SK-N-SH (cell line): ENCODE data around the gene GLIPR1L2. TPM values are rescaled to one million over a fixed set of nuclear protein-coding genes. Genes with fewer than 3 reads are reported as not detected.

ENCODE experiments used
- CTCF ChIA-PET: fragments of 300-600, 350-600 bp; formaldehyde crosslinking; extraction: SDS; loops from one replicate; lab custom pipeline; 2021; lab: Yijun Ruan, JAX
- POLR2A ChIA-PET: fragments of 350-600 bp; sonication (Branson Sonifier 250); formaldehyde crosslinking; extraction: SDS; loops from one replicate; lab custom pipeline; 2020; ENCODE audit warnings: antibody characterized with exemption, inconsistent platforms; lab: Yijun Ruan, JAX
- DNase-seq: peaks from one replicate; pipeline ENCODE4 v3.0.0; 2012
- H2AFZ ChIP-seq: fragments of 200-600 bp; sonication (generic); 2 replicates; pipeline ENCODE4 v1.8.1; 2016; ENCODE audit warnings: antibody characterized with exemption, mild to moderate bottlenecking, low read depth
- H3F3A ChIP-seq: fragments of 200-600 bp; sonication (generic); replicated peaks from 2 replicates; pipeline ENCODE3; 2016; ENCODE audit warnings: antibody characterized with exemption, mild to moderate bottlenecking; ENCODE audit not compliant: insufficient read depth
- H3K27ac ChIP-seq, 2 experiments: fragments of 200-500 bp in 1 of 2; fragments of 200-600 bp in 1 of 2; sonication (Bioruptor generic) in 1 of 2; sonication (generic), shearing (Covaris generic) in 1 of 2; 2 replicates each; pipeline versions ENCODE4 v1.5.1 to v1.6.1; 2014 to 2016; ENCODE audit warnings: low read depth in 2 of 2, inconsistent platforms in 1 of 2, low read length in 1 of 2, mild to moderate bottlenecking in 1 of 2, mixed read lengths in 1 of 2
- H3K27me3 ChIP-seq: fragments of 200-600 bp; sonication (generic), shearing (Covaris generic); 2 replicates; pipeline ENCODE4 v1.6.1; 2016; ENCODE audit warnings: mixed run types; ENCODE audit not compliant: insufficient read depth
- H3K36me3 ChIP-seq, 2 experiments: fragments of 200-500 bp in 1 of 2; fragments of 200-600 bp in 1 of 2; sonication (Bioruptor generic) in 1 of 2; sonication (generic) in 1 of 2; replicated peaks in 1 of 2; 2 replicates each; pipeline versions ENCODE3 to v1.5.1; 2014 to 2016; ENCODE audit warnings: low read length in 1 of 2, mild to moderate bottlenecking in 1 of 2; ENCODE audit not compliant: insufficient read depth in 2 of 2, control insufficient read depth in 1 of 2
- H3K4me1 ChIP-seq, 2 experiments: fragments of 200-500 bp in 1 of 2; fragments of 200-600 bp in 1 of 2; sonication (Bioruptor generic) in 1 of 2; sonication (generic), shearing (Covaris generic) in 1 of 2; 2 replicates each; pipeline versions ENCODE4 v1.5.1 to v1.6.1; 2014 to 2016; ENCODE audit warnings: low read depth in 1 of 2, low read length in 1 of 2, mixed run types in 1 of 2; ENCODE audit not compliant: insufficient read depth in 2 of 2, control insufficient read depth in 1 of 2
- H3K4me2 ChIP-seq: fragments of 200-600 bp; sonication (generic), shearing (Covaris generic); 2 replicates; pipeline ENCODE4 v1.6.1; 2017; ENCODE audit warnings: mixed run types
- H3K4me3 ChIP-seq, 2 experiments: fragments of 200-500 bp in 1 of 2; fragments of 200-600 bp in 1 of 2; sonication (Bioruptor generic) in 1 of 2; sonication (generic), shearing (Covaris generic) in 1 of 2; 2 replicates each; pipeline versions ENCODE4 v1.5.1 to v1.8.1; 2014 to 2016; ENCODE audit warnings: low read depth in 2 of 2, inconsistent platforms in 1 of 2, low read length in 1 of 2, mild to moderate bottlenecking in 1 of 2, mixed read lengths in 1 of 2, moderate library complexity in 1 of 2
- H3K79me2 ChIP-seq: fragments of 200-600 bp; sonication (generic); 2 replicates; pipeline ENCODE4 v1.8.1; 2017; ENCODE audit warnings: mild to moderate bottlenecking; ENCODE audit not compliant: insufficient read depth
- H3K9ac ChIP-seq: fragments of 200-600 bp; sonication (generic); 2 replicates; pipeline ENCODE4 v1.6.1; 2017; ENCODE audit warnings: mixed run types
- H3K9me2 ChIP-seq: fragments of 200-600 bp; sonication (generic); 2 replicates; pipeline ENCODE4 v1.6.1; 2017; ENCODE audit warnings: mixed run types
- H3K9me3 ChIP-seq: fragments of 200-600 bp; sonication (generic); 2 replicates; pipeline ENCODE4 v1.6.1; 2017; ENCODE audit warnings: mixed run types, mild to moderate bottlenecking, moderate library complexity
- H4K20me1 ChIP-seq: fragments of 200-600 bp; sonication (generic); 2 replicates; pipeline ENCODE4 v1.6.1; 2017; ENCODE audit warnings: mild to moderate bottlenecking, mixed run types; ENCODE audit not compliant: insufficient read depth
- CHD2 ChIP-seq: fragments of 150-350 bp; IDR thresholded peaks from 2 replicates; pipeline ENCODE4 v1.6.1; 2018; ENCODE audit warnings: low read length; ENCODE audit not compliant: partially characterized antibody
- EP300 ChIP-seq, 2 experiments: IDR thresholded peaks; 2 replicates each; pipeline versions ENCODE4 v1.4.0 to v1.6.1; 2012; ENCODE audit warnings: borderline replicate concordance in 1 of 2, low read depth in 1 of 2, low read length in 1 of 2
- EZH2phosphoT487 ChIP-seq: fragments of 200-600 bp; sonication (generic); IDR thresholded peaks from 2 replicates; pipeline ENCODE4 v1.6.1; 2017; ENCODE audit warnings: low read depth, mixed run types, mild to moderate bottlenecking, antibody characterized with exemption, moderate library complexity, borderline replicate concordance
- FOSL2 ChIP-seq: IDR thresholded peaks from 2 replicates; pipeline ENCODE4 v1.4.0; 2012; ENCODE audit warnings: low read depth, mild to moderate bottlenecking, moderate library complexity, borderline replicate concordance
- FOXJ3 ChIP-seq: sonication (generic); formaldehyde crosslinking; IDR thresholded peaks from 2 replicates; pipeline ENCODE4 v1.5.1; 2020; ENCODE audit warnings: mild to moderate bottlenecking, missing genetic modification reagents
- FOXM1 ChIP-seq: IDR thresholded peaks from 2 replicates; pipeline ENCODE4 v1.4.0; 2012; ENCODE audit warnings: low read depth, mild to moderate bottlenecking
- MEF2A ChIP-seq: IDR thresholded peaks from 2 replicates; pipeline ENCODE4 v1.4.0; 2012; ENCODE audit warnings: low read depth, borderline replicate concordance
- MXI1 ChIP-seq: IDR thresholded peaks from 2 replicates; pipeline ENCODE4 v1.6.1; 2012; ENCODE audit warnings: mild to moderate bottlenecking, low read depth, low read length, improper control_type of control experiment
- NFIC ChIP-seq: IDR thresholded peaks from 2 replicates; pipeline ENCODE4 v1.4.0; 2012; ENCODE audit warnings: borderline replicate concordance
- NRF1 ChIP-seq: IDR thresholded peaks from 2 replicates; pipeline ENCODE4 v1.6.1; 2012; ENCODE audit warnings: low read depth, mild to moderate bottlenecking, low read length
- RCOR1 ChIP-seq: fragments of 150-350 bp; IDR thresholded peaks from 2 replicates; pipeline ENCODE4 v1.6.1; 2017; ENCODE audit warnings: antibody characterized with exemption, low read length
- RXRA ChIP-seq: IDR thresholded peaks from 2 replicates; pipeline ENCODE4 v1.4.0; 2012; ENCODE audit warnings: low read depth, mild to moderate bottlenecking, borderline replicate concordance
- TCF12 ChIP-seq: IDR thresholded peaks from 2 replicates; pipeline ENCODE4 v1.4.0; 2012
- TEAD4 ChIP-seq: IDR thresholded peaks from 2 replicates; pipeline ENCODE4 v1.4.0; 2012; ENCODE audit warnings: mild to moderate bottlenecking, borderline replicate concordance; ENCODE audit not compliant: insufficient read depth
- ZBTB33 ChIP-seq: IDR thresholded peaks from 2 replicates; pipeline ENCODE4 v1.4.0; 2012; ENCODE audit warnings: low read depth, borderline replicate concordance
- WGBS: methylation state at CpG from one replicate; pipeline ENCODE4 v1.1.6; 2017; ENCODE audit warnings: low lambda C conversion rate; 5-methylcytosine and 5-hydroxymethylcytosine counted together
- polyA plus RNA-seq, 3 experiments: library from polyadenylated mRNA; depleted of rRNA; stranded (reverse); fragments of >200 nt; gene quantifications; 2 replicates each; pipeline ENCODE4 v1.2.3, GENCODE V29; 2012
- TF ChIP-seq, protein P1 (sequence below): IDR thresholded peaks from 2 replicates; pipeline ENCODE4 v1.6.1; 2012; ENCODE audit warnings: mild to moderate bottlenecking, low read depth, low read length, moderate library complexity
- TF ChIP-seq, protein P2 (sequence below): IDR thresholded peaks from 2 replicates; pipeline ENCODE4 v1.4.0; 2012; ENCODE audit warnings: low read depth
- TF ChIP-seq, protein P3 (sequence below): fragments of 150-350 bp; IDR thresholded peaks from 2 replicates; pipeline ENCODE4 v1.6.1; 2016; ENCODE audit warnings: mild to moderate bottlenecking, low read depth, low read length

Gene GLIPR1L2
- polyA plus RNA-seq, 1 of the 3 experiments (the other 2 are of a cell fraction) = 0.13 TPM

GRCh38 chr12:75389061-75389460, 1.8 kb upstream of the GLIPR1L2 start (continued):
- TF ChIP-seq RXRA (peak; percentile 42; the same call in 1 of the 2 replicates), RCOR1 (0 out of 2 replicates have a peak, but pooled peaks have one; percentile 14), FOSL2 (peak; percentile 97), FOXM1 (peak; percentile 76; the same call in 1 of the 2 replicates), NRF1 (no peak), NFIC (peak; percentile 60), MXI1 (no peak), ZBTB33 (peak; percentile 65; the same call in 1 of the 2 replicates), TCF12 (peak; percentile 100), TEAD4 (peak; percentile 86)
- TF ChIP-seq, protein P1, sequence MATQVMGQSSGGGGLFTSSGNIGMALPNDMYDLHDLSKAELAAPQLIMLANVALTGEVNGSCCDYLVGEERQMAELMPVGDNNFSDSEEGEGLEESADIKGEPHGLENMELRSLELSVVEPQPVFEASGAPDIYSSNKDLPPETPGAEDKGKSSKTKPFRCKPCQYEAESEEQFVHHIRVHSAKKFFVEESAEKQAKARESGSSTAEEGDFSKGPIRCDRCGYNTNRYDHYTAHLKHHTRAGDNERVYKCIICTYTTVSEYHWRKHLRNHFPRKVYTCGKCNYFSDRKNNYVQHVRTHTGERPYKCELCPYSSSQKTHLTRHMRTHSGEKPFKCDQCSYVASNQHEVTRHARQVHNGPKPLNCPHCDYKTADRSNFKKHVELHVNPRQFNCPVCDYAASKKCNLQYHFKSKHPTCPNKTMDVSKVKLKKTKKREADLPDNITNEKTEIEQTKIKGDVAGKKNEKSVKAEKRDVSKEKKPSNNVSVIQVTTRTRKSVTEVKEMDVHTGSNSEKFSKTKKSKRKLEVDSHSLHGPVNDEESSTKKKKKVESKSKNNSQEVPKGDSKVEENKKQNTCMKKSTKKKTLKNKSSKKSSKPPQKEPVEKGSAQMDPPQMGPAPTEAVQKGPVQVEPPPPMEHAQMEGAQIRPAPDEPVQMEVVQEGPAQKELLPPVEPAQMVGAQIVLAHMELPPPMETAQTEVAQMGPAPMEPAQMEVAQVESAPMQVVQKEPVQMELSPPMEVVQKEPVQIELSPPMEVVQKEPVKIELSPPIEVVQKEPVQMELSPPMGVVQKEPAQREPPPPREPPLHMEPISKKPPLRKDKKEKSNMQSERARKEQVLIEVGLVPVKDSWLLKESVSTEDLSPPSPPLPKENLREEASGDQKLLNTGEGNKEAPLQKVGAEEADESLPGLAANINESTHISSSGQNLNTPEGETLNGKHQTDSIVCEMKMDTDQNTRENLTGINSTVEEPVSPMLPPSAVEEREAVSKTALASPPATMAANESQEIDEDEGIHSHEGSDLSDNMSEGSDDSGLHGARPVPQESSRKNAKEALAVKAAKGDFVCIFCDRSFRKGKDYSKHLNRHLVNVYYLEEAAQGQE = no peak
- TF ChIP-seq, protein P2, sequence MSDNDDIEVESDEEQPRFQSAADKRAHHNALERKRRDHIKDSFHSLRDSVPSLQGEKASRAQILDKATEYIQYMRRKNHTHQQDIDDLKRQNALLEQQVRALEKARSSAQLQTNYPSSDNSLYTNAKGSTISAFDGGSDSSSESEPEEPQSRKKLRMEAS = no peak
- TF ChIP-seq, protein P3, sequence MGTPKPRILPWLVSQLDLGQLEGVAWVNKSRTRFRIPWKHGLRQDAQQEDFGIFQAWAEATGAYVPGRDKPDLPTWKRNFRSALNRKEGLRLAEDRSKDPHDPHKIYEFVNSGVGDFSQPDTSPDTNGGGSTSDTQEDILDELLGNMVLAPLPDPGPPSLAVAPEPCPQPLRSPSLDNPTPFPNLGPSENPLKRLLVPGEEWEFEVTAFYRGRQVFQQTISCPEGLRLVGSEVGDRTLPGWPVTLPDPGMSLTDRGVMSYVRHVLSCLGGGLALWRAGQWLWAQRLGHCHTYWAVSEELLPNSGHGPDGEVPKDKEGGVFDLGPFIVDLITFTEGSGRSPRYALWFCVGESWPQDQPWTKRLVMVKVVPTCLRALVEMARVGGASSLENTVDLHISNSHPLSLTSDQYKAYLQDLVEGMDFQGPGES = no peak

GRCh38 chr12:75389706-75390105, 1.2 kb upstream of the GLIPR1L2 start:
- H3K4me3 ChIP-seq = peak overlapping the region; percentile 56 to 72
- DNase-seq = no peak
- WGBS = 3% methylated on average over 1 of the region's 1 CpG
- H3K27ac ChIP-seq = peak overlapping the region; percentile 87 to 90
- peaks cover 34% of the 10 kb centered on the region for H3K79me2 ChIP-seq
- no peaks in the 10 kb centered on the region for H3K27me3 ChIP-seq
- peak overlapping the region; percentile 62 for H3K9ac ChIP-seq
- POLR2A ChIA-PET = interaction anchor here (0.7 kb wide), 1 partner anchor 15 kb away, joined by 3 read pairs; no protein-coding TSS in a partner anchor
- H2AFZ ChIP-seq = peak overlapping the region; percentile 57; the same call in 1 of the 2 replicates
- H3K4me2 ChIP-seq = peak overlapping the region; percentile 83
- no peaks in the 10 kb centered on the region for H3K9me2 ChIP-seq
- H4K20me1 ChIP-seq = no peaks in the 10 kb centered on the region
- peaks cover 20% of the 10 kb centered on the region for H3F3A ChIP-seq
- H3K4me1 ChIP-seq = peaks cover 0 to 3% of the 10 kb centered on the region in 2 experiments; a peak in 1 of 4 replicates
- CTCF ChIA-PET = interaction anchor here (3.2 kb wide), 1 partner anchor 55 kb away, joined by 14 read pairs; the partner anchor contains the start of gene GLIPR1L1
- H3K36me3 ChIP-seq = peaks cover 0 to 12% of the 10 kb centered on the region in 2 experiments
- H3K9me3 ChIP-seq = no peaks in the 10 kb centered on the region
- no peak for TF ChIP-seq CHD2
- TF ChIP-seq, protein P2 = no peak
- no peak for TF ChIP-seq MEF2A
- no peak for TF ChIP-seq ZBTB33
- TF ChIP-seq, protein P3 = no peak
- TF ChIP-seq FOSL2 = no peak
- TF ChIP-seq FOXJ3 = no peak
- no peak for TF ChIP-seq TEAD4
- no peak for TF ChIP-seq RCOR1
- no peak for TF ChIP-seq EP300 (IDR thresholded peaks at IDR 0.05; ENCODE audit: borderline replicate concordance in 1 of 2, low read depth in 1 of 2, low read length in 1 of 2)
- TF ChIP-seq RXRA = no peak
- TF ChIP-seq EZH2phosphoT487 = no peak
